HG03575 (cell line): ENCODE data around the gene DNAJC6.
"Not testable (repeated sequence)": the region's sequence is repeated elsewhere in the genome, so short reads cannot be mapped to it uniquely, and the experiment has no call there.

ENCODE experiments used
- ATAC-seq: cut with Tn5 transposase; IDR thresholded peaks from one replicate; pipeline ENCODE4 v1.9.1; 2021; ENCODE audit not compliant: unreplicated experiment, insufficient number of reproducible peaks, low FRiP score; ENCODE audit errors: extremely low read depth

Gene DNAJC6

DNA sequence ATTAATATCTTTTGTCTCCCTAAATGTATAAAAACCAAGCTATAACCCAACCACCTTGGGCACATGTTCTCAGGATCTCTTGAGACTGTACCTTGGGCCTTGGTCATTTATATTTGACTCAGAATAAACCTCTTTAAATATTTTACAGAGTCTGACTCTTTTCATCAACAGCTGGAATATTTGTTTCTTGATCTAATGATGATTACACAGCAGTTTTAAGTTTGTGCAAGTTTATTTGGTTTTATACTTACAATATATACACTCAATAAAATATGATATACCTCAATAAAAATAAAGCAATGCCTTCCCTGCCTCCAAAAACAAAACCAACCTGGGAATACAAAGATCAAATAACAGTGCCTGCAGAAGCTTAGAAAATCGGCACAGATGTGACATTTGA, 133.1 kb downstream of the DNAJC6 start:
- ATAC-seq = no peak

DNA sequence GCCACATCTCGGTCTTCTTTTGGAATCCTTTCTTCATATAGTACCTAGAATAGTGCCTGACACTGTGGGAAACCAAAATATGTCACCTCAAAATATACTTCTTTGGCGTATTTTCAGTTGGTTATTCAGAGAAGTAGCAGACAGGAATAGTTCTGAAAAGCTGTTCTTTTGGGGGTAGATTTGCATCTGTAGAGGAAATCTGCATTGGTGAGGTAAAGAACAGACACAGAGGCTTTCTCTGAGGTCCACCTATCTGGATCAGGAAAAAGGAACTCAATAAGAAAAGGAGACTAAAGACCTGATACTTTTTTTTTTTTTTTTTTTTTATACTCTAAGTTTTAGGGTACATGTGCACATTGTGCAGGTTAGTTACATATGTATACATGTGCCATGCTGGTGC, 134.3 kb downstream of the DNAJC6 start:
- ATAC-seq = no peak

DNA sequence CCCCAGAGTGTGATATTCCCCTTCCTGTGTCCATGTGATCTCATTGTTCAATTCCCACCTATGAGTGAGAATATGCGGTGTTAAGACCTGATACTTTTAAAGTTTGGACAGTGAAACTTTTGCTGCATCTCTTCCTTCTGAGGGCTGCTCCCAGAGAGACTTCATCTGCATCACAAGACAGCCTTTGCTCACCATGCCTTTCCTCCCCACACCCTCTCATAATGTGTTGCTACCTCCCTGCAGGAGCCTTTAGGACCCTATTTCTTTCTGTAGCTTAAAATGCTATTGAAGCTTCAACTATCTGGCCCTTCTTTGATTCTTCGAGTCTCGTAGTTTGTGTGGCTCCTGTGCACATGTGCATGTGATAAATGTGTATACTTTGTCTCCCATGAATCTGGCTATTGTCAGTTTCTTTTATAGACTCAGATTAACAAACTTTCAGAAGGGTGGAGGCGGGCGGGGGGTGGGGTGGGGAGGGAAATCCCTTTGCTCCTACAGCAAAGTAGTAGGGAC, 134.8 kb downstream of the DNAJC6 start:
- no peak for ATAC-seq

DNA sequence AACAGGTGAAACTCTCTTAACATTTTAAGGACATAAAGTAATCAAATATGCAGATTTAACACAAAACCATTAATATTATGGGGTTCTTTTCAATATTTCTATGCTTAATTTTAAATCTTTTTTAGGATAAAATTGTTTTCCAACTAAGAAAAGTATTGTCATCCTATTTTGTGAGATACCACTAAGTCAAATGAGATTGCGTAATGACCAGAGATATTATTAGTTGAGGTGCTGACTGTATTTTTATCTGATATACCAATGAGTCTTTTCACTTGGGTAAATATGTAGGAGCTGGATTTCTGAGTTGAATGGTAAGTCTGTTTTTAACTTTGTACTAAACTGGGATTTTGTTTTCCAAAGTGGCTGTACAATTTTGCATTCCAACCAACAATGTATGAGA, 136.5 kb downstream of the DNAJC6 start:
- ATAC-seq = no peak

DNA sequence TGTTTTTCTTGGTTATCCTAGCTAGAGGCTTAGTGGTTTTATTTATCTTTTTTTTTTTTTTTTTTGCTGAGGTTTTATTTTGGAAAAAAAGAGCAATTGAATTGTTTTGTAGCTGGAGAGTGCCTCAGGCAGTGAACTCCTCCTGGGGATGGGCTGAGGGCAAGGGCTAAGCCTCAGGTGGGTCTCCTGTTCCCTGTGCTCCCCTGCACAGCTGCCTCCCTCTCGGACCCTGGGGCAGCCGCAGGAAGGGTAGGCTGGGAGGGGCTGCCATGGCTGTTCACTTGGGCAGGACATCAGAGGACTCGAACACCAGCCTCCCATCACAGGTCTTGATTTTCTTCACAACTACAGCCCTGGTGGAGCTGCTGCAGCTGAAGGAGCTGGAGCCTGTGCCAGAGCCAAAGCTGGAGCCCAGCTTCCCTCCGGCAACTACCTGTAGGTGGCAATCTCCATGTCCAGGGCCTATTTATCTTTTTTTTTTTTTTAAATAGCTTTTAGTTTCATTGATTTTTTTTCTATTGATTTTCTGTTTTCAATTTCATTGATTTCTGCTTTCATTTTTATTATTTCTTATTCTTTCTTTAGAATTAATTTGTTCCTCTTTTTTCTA, 140.0 kb downstream of the DNAJC6 start:
- no peak for ATAC-seq

DNA sequence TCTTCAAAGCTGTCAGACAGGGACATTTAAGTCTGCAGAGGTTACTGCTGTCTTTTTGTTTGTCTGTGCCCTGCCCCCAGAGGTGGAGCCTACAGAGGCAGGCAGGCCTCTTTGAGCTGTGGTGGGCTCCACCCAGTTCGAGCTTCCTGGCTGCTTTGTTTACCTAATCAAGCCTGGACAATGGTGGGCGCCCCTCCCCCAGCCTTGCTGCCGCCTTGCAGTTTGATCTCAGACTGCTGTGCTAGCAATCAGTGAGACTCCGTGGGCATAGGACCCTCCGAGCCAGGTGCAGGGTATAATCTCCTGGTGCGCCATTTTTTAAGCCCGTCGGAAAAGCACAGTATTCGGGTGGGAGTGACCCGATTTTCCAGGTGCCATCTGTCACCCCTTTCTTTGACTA, 146.3 kb downstream of the DNAJC6 start:
- ATAC-seq = not testable (repeated sequence)

DNA sequence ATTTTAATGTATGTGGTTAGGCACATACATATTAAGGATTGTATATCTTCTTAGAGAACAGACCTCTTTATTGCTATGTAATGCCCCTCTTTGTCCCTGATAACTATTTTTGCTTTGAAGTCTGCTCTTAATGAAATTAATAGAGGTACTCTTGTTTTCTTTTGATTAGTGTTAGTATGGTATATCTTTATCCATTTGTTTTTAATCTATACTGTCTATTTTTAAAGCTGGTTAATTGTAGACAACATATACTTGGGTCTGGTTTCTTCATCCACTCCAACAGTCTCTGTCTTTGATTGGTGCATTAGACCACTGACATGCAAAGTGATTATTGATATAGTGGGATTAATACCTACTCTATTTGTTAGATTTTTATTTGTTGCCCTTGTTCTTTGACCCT, 147.1 kb downstream of the DNAJC6 start:
- no peak for ATAC-seq

DNA sequence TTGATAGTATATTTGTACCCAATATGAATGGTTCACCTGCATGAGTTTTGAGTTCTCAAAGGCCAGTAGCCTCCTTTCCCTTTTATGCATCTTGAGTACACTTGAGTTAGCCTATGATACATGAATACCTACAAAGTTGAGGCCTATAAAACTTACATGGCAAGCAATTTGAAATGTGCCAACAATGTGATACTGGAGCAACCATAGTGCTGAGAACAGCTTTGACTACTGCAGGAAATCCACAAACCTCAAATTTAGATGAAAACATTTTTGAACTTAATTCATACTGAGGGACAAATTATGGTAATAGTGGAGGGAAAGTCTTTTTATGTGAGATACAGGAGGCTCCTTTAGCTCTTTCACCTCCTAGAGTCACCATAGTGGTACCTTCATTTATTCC, 148.5 kb downstream of the DNAJC6 start:
- no peak for ATAC-seq

DNA sequence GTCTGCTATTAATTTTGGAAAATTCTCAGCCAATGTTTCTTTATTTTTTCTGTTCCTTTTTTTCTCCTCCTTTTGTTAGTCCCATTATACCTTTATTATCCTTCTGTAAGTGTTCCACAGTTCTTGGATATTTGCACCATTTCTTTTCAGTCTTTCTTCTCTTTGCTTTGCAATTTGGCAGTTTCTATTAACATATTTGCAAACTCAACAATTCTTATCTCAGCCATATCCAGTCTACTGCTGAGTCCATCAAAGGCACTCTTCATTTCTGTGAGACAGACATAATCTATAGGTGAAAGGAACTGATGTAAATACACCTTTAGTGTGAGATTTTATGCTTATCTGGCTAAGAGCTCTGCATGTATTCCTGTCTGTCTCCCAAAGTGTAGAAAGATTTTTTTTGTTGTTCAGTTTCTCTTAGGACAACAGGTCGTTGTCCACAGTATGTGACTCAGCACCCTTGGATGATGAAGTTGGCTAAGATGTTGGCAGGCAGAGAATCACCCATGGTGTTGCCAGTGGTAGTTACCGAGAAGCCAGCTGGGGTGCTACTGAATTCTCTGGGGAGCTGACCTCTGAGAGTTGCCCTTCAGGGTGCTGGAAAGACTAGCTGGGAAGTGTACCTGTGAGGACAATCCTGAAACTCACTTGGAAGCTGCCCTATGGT, 149.5 kb downstream of the DNAJC6 start:
- ATAC-seq = no peak

DNA sequence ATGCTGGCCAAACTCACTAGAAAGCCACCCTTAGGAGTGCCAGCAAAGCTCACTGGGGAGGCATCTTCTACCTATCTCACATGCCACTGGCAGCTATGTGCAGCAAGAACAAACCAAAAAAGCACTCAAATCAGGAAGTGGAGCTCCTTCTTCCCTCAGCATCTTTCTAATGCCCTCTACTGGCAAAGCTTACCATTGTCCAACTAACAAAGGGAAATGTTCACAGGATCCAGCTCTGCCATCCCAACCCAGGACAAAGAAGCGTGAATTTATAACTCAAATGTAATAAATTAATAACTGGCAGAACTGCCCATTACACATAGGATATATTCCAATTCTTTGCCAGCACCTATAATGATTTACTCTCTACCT, 150.0 kb downstream of the DNAJC6 start:
- no peak for ATAC-seq
